HCEC 1CT (cell line): ENCODE results near the gene TRAF4.
"Not testable (repeated sequence)": the region's sequence is repeated elsewhere in the genome, so short reads cannot be mapped to it uniquely, and the experiment has no call there.

ENCODE experiments used
- DNase-seq: peaks from one replicate; pipeline ENCODE4 v3.0.0-alpha.2; 2017

TRAF4 gene

DNA sequence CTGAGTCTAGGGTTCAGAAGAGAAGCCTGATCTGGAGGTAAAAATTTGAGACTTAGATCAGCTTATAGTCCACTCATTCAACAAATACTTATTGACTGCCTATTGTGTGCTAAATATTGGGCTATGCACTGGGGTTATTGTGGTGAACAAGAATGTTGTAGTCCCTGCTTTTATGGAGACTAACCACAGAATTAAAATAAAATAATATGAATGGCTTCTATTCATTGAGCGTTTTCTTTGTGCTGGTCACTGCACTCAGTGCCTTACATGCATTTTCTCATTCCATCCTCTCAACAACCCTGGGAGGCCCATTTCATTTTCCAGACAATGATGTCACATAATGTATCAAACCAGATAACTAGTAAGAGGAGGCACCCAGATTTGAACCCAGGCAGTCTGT, 10.5 kb upstream of the TRAF4 start:
- no peak for DNase-seq

GRCh38 chr17:28734712-28735241, 9.0 kb upstream of the TRAF4 start:
- no peak for DNase-seq

GRCh38 chr17:28735242-28735722, 8.5 kb upstream of the TRAF4 start:
- no peak for DNase-seq

DNA sequence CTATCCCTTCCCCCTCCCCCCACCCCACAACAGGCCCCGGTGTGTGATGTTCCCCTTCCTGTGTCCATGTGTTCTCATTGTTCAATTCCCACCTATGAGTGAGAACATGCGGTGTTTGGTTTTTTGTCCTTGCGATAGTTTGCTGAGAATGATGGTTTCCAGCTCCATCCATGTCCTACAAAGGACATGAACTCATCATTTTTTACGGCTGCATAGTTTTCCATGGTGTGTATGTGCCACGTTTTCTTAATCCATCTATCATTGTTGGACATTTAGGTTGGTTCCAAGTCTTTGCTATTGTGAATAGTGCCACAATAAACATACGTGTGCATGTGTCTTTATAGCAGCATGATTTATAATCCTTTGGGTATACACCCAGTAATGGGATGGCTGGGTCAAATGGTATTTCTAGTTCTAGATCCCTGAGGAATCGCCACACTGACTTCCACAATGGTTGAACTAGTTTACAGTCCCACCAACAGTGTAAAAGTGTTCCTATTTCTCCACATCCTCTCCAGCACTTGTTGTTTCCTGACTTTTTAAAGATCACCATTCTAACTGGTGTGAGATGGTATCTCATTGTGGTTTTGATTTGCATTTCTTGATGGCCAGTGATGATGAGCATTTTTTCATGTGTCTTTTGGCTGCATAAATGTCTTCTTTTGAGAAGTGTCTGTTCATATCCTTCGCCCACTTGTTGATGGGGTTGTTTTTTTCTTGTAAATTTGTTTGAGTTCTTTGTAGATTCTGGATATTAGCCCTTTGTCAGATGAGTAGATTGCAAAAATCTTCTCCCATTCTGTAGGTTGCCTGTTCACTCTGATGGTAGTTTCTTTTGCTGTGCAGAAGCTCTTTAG, 7.7 kb upstream of the TRAF4 start:
- not testable (repeated sequence) for DNase-seq

DNA sequence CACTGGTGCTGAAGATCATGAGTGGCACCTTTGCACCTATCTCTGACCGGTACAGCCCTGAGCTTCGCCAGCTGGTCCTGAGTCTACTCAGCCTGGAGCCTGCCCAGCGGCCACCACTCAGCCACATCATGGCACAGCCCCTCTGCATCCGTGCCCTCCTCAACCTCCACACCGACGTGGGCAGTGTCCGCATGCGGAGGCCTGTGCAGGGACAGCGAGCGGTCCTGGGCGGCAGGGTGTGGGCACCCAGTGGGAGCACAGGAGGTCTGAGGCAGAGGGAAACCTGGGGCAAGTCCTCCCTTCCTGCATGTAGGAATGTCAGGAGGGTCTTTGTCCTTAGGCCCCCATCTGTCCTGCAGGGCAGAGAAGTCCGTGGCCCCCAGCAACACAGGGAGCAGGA, 6.5 kb upstream of the TRAF4 start:
- DNase-seq = no peak

DNA sequence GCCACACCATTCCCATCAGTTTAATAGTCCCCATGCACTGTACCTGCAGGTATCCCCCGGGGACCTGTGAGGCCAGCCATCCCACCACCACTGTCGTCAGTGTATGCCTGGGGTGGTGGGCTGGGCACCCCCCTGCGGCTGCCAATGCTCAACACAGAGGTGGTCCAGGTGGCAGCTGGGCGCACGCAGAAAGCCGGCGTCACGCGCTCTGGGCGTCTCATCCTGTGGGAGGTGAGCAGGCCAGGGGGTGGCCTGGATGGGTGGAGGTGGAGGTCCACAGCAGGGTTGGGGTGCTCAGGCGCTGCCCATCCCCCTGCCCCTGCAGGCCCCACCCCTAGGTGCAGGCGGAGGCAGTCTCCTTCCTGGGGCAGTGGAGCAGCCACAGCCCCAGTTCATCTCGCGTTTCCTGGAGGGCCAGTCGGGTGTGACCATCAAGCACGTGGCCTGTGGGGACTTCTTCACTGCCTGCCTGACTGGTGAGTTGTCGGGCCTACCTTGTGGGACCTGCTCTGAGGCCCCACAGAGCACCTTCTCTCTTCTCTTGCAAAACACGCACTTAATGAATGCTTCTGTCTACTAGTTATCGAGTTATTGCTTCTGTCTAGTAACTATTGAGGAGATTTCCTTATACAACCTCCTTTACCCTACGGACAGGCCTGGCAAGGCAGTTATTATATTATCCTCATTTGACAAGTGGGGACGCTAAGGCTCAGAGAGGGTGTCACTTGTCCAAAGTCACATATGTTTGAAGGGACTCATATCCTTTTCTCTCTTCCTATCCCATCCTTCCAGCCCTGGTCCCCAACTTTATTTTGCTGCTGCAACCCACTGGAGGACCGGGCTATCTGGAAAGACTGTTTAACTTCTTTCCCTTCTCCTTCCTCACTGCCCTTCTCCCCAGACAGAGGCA, 5.8 kb upstream of the TRAF4 start:
- no peak for DNase-seq

DNA sequence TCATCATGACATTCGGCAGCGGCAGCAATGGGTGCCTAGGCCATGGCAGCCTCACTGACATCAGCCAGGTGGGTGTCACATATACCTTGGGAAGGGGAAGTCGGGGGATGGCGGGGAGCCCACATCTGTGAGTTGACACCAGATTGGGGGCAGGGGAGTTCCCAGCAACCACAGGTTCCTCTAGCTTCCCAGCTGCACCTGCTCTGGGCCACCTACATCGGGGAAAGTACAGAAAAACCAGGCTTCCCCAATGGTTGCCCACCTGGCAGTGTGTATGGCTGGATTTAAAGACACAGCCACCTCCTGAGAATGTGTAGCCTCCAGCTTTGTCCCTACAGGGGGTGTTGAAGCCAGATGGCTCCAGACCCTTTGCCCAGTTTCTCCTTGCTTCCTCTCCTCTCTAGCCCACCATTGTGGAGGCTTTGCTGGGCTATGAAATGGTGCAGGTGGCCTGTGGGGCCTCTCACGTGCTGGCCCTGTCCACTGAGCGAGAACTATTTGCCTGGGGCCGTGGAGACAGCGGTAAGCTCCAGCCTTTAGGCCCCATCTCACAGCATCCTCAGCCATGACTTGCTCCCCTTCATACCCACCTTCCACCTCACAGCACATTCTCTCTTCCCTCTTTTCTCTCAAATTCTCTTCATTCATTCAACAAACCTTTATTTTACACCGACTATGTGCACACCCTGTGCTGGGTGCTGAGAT, 5.0 kb upstream of the TRAF4 start:
- DNase-seq = no peak

DNA sequence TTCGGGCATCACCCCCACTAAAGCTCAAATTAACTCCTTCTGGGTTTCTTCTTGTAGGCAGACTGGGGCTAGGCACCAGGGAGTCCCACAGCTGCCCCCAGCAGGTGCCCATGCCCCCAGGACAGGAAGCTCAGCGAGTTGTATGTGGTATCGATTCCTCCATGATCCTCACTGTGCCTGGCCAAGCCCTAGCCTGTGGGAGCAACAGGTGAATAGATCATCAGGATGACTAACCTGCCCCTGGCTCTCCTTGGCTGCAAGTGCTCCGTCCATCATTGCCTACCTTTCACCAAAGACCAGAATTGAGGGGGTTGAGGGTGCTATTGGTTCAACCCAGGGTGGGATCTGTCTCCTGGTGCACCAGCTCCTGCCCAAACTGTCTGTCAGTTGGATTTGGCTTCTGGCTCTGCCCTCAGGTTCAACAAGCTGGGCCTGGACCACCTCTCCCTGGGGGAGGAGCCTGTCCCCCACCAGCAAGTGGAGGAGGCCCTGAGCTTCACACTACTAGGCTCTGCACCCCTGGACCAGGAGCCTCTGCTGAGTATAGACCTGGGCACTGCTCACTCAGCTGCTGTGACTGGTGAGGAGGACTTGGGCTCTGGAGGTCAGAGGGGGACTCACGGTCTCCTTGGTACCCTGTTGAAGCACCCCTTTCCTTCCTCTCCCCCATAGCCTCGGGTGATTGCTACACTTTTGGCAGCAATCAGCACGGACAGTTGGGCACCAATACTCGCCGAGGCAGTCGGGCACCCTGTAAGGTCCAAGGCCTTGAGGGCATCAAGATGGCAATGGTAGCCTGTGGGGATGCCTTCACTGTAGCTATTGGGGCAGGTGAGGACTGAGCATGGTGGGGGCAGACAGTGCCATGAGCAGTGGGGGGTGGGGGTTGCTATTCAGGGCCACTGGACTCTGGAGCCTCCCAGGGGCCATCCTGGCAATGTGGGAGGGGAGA, 3.1 kb upstream of the TRAF4 start:
- DNase-seq = no peak

DNA sequence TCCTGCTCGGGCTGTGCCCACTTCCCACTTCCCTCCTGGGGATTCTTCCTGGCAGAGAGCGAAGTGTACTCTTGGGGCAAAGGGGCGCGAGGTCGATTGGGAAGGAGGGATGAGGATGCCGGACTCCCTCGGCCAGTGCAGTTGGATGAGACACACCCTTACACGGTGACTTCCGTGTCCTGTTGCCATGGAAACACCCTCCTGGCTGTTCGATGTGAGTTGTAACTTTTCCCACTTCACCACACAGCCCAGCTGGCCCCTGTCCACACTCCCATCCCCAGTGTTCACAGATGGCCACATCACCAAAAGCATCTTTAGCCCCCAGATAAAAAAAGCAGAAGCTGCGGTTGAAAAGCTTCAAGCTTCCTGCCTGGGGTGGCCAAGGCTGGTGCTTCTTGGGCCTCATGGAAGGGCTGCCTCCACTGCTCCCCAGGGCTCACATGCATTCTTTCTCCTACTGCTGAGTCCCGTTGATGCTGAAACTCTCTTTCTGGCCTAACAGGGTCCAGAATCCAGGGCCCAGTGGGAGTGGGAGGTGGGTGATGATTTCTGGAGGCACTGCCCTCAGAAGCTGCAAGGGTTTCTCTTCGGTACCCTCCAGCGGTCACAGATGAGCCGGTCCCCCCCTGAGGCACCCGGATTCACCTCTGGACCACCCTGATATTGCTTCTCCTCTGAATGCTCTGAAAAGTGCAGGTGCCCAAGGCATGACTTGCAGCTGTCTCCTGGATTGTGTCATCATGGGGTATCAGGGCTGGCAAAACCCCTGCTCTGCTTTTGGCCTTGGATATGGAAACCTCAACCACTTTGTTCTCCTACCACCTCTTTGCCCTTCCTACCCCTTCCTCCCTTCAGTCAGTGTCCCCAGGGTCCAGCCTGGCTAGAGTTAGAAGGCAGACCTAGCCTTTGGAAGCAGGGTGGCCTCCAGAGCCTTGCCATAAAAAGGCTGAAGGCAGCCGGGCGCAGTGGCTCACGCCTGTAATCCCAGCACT, 2.2 kb upstream of the TRAF4 start:
- DNase-seq = no peak

DNA sequence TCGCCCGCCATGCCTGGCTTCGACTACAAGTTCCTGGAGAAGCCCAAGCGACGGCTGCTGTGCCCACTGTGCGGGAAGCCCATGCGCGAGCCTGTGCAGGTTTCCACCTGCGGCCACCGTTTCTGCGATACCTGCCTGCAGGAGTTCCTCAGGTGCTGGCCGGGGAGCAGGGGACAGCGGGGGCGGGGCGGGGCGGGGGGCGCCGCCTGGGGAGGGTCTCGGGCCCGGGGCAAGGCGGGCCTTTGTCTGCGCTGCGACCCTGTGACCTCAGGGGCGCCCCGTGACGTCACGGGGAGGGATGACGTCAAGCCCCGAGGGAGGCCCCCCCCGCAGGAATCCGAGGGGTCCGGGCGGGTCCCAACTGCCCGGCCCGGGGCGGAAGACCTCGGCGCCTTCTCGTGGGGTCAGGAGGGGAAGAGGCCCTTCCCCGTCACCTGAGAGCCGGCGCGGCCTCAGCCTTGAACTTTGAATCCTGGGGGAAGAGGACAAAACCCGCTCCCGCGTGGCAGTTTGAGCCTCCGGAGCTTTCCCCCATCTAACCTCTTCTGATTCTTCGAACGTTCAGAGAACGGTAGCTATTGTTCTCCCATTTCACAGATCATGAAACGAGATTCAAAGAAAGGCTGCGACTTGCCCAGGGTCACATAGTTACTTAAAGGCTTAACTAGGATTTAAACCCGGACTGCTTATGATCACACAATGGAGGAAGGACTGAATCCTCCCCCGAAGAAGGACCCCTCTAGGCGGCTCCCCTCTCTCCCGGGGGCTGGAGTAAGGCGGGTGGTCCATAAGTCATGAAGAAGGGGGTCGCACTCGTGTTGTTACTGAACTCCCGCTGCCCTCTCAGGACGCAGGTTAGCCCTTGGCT, 527 bp downstream of the TRAF4 start:
- peak; percentile 33 for DNase-seq

- DNase-seq = peak; percentile 35
These were observed 1.4 kb downstream of the TRAF4 start for GRCh38 chr17:28744972-28745785.

- DNase-seq = no peak
These were observed 2.1 kb downstream of the TRAF4 start for GRCh38 chr17:28745786-28746411.

- DNase-seq = no peak
These were observed 2.8 kb downstream of the TRAF4 start for GRCh38 chr17:28746611-28747050.

GRCh38 chr17:28747051-28747691, 3.4 kb downstream of the TRAF4 start:
- DNase-seq = no peak

DNA sequence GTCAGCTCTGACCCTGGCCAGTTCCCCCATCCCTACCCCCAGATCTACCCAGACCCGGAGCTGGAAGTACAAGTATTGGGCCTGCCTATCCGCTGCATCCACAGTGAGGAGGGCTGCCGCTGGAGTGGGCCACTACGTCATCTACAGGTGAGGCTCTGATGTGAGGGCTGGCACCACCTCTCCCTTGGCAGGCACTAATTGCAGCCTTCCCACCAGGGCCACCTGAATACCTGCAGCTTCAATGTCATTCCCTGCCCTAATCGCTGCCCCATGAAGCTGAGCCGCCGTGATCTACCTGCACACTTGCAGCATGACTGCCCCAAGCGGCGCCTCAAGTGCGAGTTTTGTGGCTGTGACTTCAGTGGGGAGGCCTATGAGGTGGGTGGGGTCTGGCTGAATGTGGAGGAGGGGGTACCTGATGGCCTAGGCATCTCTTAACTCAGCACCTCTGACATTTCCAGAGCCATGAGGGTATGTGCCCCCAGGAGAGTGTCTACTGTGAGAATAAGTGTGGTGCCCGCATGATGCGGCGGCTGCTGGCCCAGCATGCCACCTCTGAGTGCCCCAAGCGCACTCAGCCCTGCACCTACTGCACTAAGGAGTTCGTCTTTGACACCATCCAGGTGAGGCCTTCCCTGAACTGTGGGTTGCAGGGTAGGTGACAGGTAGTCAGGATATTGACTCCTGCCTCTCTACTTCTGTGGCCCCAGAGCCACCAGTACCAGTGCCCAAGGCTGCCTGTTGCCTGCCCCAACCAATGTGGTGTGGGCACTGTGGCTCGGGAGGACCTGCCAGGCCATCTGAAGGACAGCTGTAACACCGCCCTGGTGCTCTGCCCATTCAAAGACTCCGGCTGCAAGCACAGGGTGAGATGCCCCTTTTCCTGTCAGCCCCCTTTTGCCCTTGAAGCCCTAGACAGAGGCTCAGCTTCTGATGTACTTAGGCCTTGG, 4.3 kb downstream of the TRAF4 start:
- no peak for DNase-seq
